Coronary artery (tissue), 2 donors: ENCODE measurements around the gene RPS14.
"Not testable (repeated sequence)": the region's sequence is repeated elsewhere in the genome, so short reads cannot be mapped to it uniquely, and the experiment has no call there.

ENCODE experiments used
- DNase-seq: peaks from one replicate; pipeline ENCODE4 v3.0.0-alpha.2; 2017; ENCODE audit warnings: low spot score
- H3K27ac ChIP-seq, 2 donors: fragments of 200-600 bp; sonication (generic); one replicate each; pipeline ENCODE4 v1.5.1; 2016 to 2019
- H3K4me3 ChIP-seq: fragments of 200-600 bp; sonication (generic); 2 replicates; pipeline ENCODE4 v1.5.1; 2016; ENCODE audit warnings: mild to moderate bottlenecking, moderate library complexity
- CTCF ChIP-seq: fragments of 200-600 bp; sonication (generic); IDR thresholded peaks from one replicate; pipeline ENCODE4 v1.5.1; 2019; ENCODE audit warnings: antibody characterized with exemption

RPS14 gene

DNA sequence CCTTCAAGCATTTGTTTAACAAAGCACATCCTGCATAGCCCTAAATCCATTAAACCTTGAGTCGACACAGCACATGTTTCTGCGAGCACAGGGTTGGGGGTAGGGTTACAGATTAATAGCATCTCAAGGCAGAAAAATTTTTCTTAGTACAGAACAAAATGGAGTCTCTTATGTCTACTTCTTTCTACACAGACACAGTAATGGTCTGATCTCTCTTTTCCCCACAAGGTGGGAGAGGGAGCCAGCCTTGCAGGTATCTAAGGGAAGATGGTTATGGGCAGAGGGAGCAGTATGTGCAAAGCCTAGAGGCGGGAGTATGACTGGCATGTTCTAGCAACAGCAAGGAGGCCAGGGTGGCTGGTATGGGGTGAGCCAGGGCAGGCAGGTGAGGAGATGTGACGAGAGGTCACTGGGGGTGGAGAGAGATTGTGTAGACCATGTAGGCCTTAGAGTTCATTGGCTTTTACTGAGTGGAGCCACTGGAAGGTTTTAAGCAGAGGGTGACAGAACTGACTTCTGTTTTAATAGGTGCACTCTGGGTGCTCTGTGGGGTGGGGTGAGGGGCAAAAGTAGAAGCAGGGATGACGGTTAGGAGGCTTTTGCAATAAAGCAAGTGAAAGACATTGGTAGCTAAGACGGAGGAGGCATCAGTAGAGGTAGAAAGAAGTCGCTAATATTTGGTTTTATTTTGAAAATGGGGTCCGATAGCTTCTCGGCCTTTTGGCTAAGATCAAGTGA lies 5.1 kb upstream of the RPS14 start:
- no peak for DNase-seq

DNA sequence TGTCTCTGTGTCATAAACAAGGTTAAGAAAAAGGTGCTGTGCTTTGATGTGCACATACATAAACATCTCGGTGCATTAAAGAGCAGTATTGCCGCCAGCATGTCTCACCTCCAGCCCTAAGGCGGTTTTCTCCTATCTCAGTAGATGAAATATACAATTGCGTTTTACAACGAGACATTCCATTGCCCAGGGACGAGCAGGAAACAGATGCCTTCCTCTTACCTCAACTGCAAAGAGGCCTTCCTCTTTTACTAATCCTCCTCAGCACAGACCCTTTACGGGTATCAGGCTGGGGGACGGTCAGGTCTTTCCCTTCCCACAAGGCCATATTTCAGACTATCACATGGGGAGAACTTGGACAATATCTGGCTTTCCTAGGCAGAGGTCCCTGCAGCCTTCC lies 4.5 kb upstream of the RPS14 start:
- H3K27ac ChIP-seq, DNase-seq, H3K4me3 ChIP-seq: not testable (repeated sequence)

More for the DNA sequence above, 5.1 kb upstream of the RPS14 start:
- no peak overlapping the region for H3K4me3 ChIP-seq
- H3K27ac ChIP-seq, result no peak overlapping the region
- no peak for TF ChIP-seq CTCF

GRCh38 chr5:150452914-150453313 lies 3.4 kb upstream of the RPS14 start:
- Histone ChIP-seq H3K27ac (no peak overlapping the region), H3K4me3 (no peak overlapping the region)
- no peak for DNase-seq
- TF ChIP-seq CTCF, result no peak

GRCh38 chr5:150451594-150451993 lies 2.1 kb upstream of the RPS14 start:
- no peak for DNase-seq
- Histone ChIP-seq H3K4me3 (no peak overlapping the region), H3K27ac (no peak overlapping the region)
- TF ChIP-seq CTCF, result no peak

DNA sequence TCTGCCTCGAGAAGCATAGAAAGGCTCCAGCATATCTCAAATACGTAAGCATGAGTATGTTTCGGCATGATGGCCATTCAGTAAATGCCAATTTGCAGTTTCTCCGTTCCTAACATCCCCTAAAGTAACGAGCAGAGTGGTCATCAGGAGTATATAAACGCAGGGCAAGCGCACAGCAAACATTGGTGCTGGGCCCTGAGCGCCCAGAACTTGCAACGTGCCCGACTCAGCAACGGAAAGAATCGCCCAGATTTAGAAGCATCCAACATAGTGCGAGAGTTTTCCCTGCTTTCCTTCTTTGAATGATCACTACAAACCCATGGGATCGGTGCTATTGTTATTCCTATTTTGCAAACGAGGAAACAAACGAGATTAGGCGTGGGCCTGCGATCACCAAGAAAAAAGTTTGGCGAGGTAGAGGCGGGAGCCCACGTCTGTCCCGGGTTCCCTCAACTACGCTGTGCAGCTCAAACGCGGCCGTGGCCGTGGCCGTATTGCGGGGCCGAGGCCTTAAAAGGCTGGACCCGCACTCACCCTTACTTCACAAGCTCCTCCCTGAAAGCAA lies 505 bp downstream of the RPS14 start:
- no peak for DNase-seq
- H3K27ac ChIP-seq, result peak overlapping the region; percentile 90 to 95
- peak overlapping the region; percentile 78 for H3K4me3 ChIP-seq
- TF ChIP-seq CTCF, result no peak

- peak overlapping the region; percentile 78 for H3K4me3 ChIP-seq
- H3K27ac ChIP-seq, result peak overlapping the region; percentile 90 to 95
- no peak for DNase-seq
- no peak for TF ChIP-seq CTCF
These were observed 1.2 kb downstream of the RPS14 start for GRCh38 chr5:150448334-150448733.

DNA sequence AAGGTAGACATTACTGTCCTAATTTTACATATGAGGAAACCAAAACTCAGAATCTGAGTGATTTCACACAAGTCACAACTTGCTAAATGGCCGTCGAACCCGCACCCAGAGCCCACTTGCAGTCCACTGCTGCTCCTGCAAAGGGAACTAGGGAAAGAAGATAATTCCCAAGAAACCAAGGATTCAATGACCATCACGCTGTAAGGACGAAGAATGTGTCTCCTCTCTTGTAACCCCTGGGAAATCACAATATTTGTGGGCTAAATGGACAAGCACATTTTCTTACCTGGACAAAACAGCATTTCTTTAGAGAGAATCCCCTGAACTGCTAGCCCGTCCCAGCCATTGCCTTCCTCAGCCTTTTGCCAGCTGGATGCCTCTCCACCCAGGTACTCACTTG lies 2.4 kb downstream of the RPS14 start:
- no peak overlapping the region for H3K4me3 ChIP-seq
- no peak for TF ChIP-seq CTCF
- no peak for DNase-seq
- H3K27ac ChIP-seq, result no peak overlapping the region
